ENCODE data around the gene WBP1L.
A peak's percentile ranks its signal among the peaks of the same experiment; 100 is the strongest.
"Not testable (repeated sequence)": the region's sequence is repeated elsewhere in the genome, so short reads cannot be mapped to it uniquely, and the experiment has no call there.

WBP1L gene

GRCh38 chr10:102743588-102744373 lies at the start of gene WBP1L:
Gene WBP1L, plus strand, starts transcription at chr10:102743948. Its CDS starts 106 bp downstream, at chr10:102744054.
- peak; percentile 99 to 100 for DNase-seq (ENCODE audit: low read depth in 2 of 2)

GRCh38 chr10:102695401-102695800 lies 48.3 kb upstream of the WBP1L start:
- not testable (repeated sequence) for DNase-seq (ENCODE audit: low read depth in 2 of 2)

DNA sequence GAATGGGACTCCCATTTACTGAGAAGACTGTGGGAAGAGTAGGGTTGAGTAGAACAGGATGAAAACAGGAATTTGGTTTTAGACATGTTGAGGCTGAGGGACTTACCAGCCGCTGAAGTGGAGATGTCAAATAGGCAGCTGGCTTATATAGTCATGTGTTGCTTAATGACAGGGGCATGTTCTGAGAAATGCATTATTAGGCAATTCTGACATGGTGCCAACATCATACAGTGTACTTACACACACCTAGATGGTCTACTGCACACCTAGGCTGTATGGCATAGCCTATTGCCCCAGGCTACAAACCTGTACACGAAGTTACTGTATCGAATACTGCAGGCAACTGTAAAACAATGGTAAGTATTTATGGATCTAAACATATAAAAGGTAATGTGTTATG lies 47.0 kb upstream of the WBP1L start:
- no peak for DNase-seq (ENCODE audit: low read depth in 2 of 2)

GRCh38 chr10:102698894-102699293 lies 44.9 kb upstream of the WBP1L start:
- no peak for DNase-seq (ENCODE audit: low read depth in 2 of 2)

- DNase-seq (ENCODE audit: low read depth in 2 of 2), result no peak
Measured at GRCh38 chr10:102701272-102701671, 42.5 kb upstream of the WBP1L start.

GRCh38 chr10:102701796-102702195 lies 42.0 kb upstream of the WBP1L start:
- no peak for DNase-seq (ENCODE audit: low read depth in 2 of 2)

DNA sequence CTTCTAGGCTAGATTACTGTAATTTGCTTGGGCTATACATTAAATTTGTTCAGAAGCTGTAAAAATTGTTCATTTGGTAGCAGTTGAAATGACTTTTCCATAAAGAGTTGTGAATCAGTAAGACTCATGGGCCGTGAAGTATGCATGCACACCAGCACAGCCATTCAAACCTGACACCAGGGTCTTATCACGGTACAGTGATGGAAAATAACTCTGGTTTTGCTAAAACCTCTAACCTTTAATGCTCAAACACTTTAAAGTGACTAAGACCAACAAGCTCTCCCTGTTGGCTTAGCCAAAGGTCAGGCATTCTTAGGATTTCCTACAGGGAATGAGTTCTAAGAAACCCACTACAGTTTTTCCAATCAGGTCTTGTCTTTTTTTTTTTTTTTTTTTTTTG lies 41.0 kb upstream of the WBP1L start:
- no peak for DNase-seq (ENCODE audit: low read depth in 2 of 2)

- peak; percentile 51 to 60 for DNase-seq (ENCODE audit: low read depth in 2 of 2)
Measured at GRCh38 chr10:102704915-102705314, 38.8 kb upstream of the WBP1L start.

- no peak for DNase-seq (ENCODE audit: low read depth in 2 of 2)
Measured at GRCh38 chr10:102705531-102705930, 38.2 kb upstream of the WBP1L start.

DNA sequence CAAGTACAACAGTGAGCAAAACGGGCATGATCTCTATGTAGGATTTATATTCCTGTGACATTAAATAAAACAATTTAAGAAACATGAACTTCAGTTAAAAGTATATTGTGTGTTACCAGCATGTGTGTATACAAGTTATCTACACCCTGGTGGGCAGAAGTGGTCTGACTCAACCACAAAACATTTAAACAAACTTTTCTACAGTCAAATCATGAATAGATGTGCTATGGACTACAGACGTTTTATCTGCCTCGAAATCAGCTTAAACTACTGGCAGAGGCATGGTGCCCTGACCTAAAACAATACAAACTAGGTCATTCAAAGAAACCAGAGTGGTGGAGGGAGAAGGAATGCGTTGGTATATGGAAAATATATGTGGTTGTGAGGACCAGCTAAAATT lies 33.1 kb upstream of the WBP1L start:
- DNase-seq (ENCODE audit: low read depth in 2 of 2), result peak; percentile 46 to 47

DNA sequence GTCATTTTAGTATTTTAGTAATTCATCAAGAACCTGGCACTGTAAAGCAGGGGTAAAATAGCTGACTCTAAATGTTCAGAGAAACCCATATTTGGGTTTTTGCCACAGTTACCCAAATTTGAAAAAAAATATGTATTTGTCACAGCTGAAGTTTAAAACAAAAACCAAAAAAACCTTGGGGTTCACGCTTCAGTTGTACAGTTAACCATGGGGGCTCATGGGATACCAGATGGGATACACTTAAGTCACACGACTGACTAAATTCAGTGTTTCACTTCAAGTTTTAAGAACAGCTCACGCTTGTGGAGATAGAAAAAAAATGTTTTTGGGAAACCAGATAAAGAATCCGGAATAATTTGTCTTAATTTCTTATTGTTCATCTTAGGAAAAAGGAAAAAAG lies 31.7 kb upstream of the WBP1L start:
- DNase-seq (ENCODE audit: low read depth in 2 of 2), result no peak

GRCh38 chr10:102712843-102713538 lies 30.8 kb upstream of the WBP1L start:
- no peak for DNase-seq (ENCODE audit: low read depth in 2 of 2)

DNA sequence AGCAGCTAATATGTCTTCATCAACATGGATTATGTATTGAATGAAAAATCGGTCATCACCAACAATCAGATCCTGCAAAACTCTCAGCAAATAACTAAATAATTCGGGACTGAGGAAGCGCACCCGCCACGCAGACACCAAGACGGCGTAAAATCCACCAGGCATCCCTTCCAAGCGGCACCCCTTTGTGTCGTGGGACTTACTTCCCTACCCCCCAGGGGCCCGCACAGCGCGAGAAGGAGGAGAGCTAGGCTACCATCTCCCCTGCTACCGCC lies 30.3 kb upstream of the WBP1L start:
- no peak for DNase-seq (ENCODE audit: low read depth in 2 of 2)

DNA sequence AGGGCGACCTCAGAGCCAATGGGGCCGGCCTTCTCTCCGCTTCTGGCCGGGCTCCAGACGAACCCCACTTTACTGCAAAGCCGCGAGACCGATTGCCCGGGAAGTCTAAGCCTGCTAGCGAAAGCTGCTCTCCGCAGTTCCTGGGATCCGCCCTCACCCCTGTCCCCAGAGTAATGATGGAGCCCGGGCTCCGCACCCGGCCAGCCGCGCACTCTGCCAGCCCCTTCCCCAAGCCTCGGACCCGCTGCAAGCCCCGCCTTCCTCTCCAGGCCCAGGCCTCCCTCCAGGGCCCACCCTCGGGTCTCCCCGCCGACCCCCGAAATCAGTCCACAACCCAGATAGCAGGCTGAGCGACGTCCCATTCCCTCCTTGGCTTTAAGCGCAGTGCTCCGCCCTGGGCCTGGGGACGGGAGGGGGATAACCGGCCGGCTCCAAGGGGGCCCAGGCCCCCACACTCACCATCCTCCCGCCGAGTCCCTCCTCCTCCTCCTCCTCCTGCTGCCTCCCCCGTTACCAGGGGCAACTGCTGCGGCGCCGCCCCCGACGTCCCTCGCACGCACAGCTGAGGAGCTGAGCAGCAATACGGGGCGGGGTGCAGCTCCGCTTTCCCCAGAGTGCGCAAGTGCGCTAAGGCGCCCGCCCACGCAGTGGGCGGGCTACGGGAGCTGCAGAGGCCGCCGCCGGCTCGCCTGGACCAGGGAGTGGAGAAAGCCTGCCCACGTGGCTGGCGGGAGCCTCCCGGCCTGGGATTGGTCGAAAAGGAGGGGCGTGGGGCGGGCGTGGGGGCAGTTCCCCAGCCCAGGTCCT lies 29.7 kb upstream of the WBP1L start, which contains the start of gene ARL3:
Gene ARL3, minus strand, starts transcription at position 584 of the 807 bp plus-strand sequence. Its CDS starts 122 bp downstream, at position 462.
- peak; percentile 98 for DNase-seq (ENCODE audit: low read depth in 2 of 2)

DNA sequence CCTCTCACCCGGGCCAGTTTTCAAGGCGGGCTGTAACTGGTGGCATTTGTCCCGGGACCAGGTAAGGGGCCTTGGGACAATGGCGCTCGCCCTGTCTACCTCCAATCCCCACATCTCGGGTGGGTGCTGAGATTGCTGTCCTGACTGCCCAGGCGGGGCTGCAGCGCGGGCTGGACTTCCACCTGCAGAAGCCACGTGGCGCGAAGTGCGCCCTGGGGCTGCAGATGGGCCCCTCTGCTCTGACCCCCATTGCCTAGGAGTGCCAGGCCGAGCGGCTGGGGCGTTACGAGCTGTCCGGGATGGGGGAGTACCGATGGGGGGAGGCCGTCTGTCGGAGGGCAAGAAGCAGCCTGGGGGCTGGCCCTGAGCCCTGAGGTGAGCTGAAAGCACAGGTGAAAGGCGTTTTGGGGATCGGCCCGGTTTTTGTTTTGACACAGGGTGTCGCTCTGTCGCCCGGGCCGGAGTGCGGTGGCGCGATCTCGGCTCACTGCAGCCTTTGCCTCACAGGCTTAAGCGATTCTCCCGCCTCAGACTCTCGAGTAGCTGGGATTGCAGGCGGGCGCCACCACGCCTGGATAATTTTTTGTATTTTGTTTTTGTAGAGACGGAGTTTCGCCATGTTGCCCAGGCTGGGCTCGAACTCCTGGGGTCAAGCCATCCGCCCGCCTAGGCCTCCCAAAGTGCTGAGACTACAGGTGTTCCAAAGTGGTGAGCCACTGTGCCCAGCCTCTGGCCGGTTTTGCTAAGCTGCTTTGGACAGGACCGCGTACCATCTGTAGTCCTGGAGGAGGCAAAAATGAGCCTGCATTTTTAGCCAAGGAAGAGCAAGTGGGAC lies 28.9 kb upstream of the WBP1L start, which contains the start of gene SFXN2:
Gene SFXN2, plus strand, starts transcription at position 16 of the 835 bp plus-strand sequence. CDS start 12,001 bp downstream, outside the sequence.
- no peak for DNase-seq (ENCODE audit: low read depth in 2 of 2)

GRCh38 chr10:102715880-102716279 lies 27.9 kb upstream of the WBP1L start:
- DNase-seq (ENCODE audit: low read depth in 2 of 2), result no peak

DNA sequence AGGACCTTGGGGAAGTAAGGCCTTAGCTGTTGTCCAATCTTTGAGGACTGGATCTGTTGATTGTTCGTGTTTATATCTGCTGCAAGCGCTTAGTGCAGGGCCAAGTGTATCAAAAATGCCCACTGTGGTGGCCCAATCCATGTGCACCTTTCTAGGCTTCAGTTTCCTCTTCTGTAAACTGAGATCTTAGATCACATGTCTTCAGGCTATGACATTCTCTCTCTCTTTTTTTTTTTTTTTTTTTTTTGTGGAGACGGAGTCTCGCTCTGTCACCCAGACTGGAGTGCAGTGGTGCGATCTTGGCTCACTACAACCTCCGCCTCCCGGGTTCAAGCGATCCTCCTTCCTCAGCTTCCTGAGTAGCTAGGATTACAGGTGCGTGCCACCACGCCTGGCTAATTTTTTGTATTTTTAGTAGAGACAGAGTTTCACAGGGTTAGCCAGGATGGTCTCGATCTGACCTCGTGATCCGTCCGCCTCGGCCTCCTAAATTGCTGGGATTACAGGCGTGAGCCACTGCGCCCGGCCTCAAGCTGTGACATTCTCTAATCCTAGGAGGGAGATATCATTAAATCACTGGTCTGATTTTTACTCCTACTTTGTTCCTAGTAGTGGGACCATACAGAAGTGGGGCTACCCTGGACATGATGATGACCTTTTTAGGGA lies 26.7 kb upstream of the WBP1L start:
- not testable (repeated sequence) for DNase-seq (ENCODE audit: low read depth in 2 of 2)

DNA sequence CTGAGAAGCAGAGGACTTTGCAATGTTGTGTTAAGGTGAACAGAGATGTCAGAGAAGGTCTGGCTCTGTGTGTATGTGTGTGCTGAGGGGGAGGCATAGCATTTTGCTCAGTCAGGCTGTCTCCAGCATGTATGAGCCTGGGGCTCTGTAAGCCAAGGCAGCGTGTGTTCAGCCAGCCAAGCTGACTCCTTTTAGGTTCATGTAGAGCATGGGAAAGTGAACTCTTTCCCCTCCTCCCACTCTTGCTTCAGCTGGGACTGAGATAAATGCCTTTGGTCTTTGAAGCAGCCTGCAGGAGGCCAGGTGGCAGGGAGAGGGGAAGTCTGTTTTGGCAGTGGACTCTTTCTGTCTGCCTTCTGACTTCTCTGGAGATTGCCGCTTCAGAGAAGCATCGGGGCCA lies 25.5 kb upstream of the WBP1L start:
- no peak for DNase-seq (ENCODE audit: low read depth in 2 of 2)

DNA sequence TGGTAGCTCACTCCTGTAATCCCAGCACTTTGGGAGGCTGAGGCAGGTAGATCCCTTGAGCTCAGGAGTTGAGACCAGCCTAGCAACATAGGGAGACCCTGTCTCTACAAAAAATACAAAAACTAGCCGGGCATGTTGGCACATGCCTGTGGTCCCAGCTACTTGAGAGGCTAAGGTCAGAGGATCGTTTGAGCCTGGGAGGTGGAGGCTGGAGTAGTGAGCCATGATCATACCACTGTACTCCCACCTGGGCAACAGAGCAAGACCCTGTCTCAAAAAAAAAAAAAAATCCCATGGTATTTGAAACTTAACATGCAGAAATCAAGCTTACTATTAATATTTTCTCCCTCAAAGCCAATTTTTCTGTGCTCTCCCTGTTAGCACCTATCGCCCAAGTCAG lies 23.4 kb upstream of the WBP1L start:
- no peak for DNase-seq (ENCODE audit: low read depth in 2 of 2)

DNA sequence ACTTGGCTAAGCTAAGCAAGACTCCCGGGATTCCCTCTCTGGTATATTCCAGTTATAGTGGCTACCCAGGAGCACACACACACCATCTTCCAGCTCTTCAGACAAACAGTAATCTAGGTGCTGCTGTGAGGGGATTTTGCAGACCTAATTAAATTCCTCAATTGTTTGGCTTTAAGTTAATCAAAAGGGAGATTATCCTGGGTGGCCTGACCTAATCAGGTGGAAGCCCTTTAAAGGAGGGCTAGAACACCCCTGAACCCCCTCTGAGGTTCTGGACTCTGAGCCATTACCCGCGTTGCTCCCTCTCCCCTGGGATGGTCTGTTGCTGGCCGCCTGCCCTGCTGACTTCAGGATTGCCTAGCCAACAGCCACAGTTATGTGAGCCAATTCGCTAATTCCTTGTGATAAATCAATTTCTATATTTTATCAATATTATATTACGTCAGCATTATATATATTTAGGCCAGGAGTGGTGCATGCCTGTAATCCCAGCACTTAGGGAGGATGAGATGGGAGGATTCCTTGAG lies 22.9 kb upstream of the WBP1L start:
- no peak for DNase-seq (ENCODE audit: low read depth in 2 of 2)

GRCh38 chr10:102721954-102722353 lies 21.8 kb upstream of the WBP1L start:
- no peak for DNase-seq (ENCODE audit: low read depth in 2 of 2)
